Measurements from ENCODE around the gene RSRC2.

DNA sequence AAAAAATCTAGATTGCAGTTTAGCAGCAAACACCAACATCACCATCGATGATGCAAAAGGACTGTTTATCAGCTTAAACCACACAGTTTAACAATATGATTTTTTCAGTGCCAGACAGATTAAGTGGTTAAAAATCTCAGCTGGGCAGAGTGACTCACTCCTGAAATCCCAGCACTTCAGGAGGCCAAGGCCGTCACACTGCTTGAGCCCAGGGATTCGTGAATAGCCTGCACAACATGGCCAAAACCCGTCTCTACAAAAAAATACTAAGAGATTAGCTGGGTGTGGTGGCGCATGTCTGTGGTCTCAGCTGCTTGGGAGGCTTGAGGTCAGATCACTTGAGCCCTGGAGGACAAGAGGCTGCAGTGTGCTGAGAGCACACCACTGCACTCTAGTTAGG, 8.9 kb downstream of the RSRC2 start:
- TF ChIP-seq, protein P1, sequence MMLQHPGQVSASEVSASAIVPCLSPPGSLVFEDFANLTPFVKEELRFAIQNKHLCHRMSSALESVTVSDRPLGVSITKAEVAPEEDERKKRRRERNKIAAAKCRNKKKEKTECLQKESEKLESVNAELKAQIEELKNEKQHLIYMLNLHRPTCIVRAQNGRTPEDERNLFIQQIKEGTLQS (CRISPR knock-in tag; conservative IDR thresholded peaks at IDR 0.05), result no peak
- TF ChIP-seq TEAD1 (CRISPR knock-in tag; IDR thresholded peaks at IDR 0.05) (no peak), TCF7 (CRISPR knock-in tag; IDR thresholded peaks at IDR 0.05; ENCODE audit: low read depth) (no peak), ZNF232 (CRISPR knock-in tag; IDR thresholded peaks at IDR 0.05) (no peak), RELA (CRISPR knock-in tag; IDR thresholded peaks at IDR 0.05; ENCODE audit: borderline replicate concordance) (no peak), ZNF416 (CRISPR knock-in tag; IDR thresholded peaks at IDR 0.05) (no peak), ELF4 (CRISPR knock-in tag; IDR thresholded peaks at IDR 0.05; ENCODE audit: low read depth) (no peak), NFYB (CRISPR knock-in tag; conservative IDR thresholded peaks at IDR 0.05; ENCODE audit: low read depth) (no peak)
- TF ChIP-seq, protein P2, sequence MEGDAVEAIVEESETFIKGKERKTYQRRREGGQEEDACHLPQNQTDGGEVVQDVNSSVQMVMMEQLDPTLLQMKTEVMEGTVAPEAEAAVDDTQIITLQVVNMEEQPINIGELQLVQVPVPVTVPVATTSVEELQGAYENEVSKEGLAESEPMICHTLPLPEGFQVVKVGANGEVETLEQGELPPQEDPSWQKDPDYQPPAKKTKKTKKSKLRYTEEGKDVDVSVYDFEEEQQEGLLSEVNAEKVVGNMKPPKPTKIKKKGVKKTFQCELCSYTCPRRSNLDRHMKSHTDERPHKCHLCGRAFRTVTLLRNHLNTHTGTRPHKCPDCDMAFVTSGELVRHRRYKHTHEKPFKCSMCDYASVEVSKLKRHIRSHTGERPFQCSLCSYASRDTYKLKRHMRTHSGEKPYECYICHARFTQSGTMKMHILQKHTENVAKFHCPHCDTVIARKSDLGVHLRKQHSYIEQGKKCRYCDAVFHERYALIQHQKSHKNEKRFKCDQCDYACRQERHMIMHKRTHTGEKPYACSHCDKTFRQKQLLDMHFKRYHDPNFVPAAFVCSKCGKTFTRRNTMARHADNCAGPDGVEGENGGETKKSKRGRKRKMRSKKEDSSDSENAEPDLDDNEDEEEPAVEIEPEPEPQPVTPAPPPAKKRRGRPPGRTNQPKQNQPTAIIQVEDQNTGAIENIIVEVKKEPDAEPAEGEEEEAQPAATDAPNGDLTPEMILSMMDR (IDR thresholded peaks at IDR 0.05), result no peak
- TF ChIP-seq, protein P3, sequence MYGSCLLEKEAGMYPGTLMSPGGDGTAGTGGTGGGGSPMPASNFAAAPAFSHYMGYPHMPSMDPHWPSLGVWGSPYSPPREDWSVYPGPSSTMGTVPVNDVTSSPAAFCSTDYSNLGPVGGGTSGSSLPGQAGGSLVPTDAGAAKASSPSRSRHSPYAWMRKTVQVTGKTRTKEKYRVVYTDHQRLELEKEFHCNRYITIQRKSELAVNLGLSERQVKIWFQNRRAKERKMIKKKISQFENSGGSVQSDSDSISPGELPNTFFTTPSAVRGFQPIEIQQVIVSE (CRISPR knock-in tag; IDR thresholded peaks at IDR 0.05; ENCODE audit: borderline replicate concordance), result no peak
- TF ChIP-seq, protein P4, sequence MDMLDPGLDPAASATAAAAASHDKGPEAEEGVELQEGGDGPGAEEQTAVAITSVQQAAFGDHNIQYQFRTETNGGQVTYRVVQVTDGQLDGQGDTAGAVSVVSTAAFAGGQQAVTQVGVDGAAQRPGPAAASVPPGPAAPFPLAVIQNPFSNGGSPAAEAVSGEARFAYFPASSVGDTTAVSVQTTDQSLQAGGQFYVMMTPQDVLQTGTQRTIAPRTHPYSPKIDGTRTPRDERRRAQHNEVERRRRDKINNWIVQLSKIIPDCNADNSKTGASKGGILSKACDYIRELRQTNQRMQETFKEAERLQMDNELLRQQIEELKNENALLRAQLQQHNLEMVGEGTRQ (CRISPR knock-in tag; IDR thresholded peaks at IDR 0.05), result no peak
- TF ChIP-seq, protein P5, sequence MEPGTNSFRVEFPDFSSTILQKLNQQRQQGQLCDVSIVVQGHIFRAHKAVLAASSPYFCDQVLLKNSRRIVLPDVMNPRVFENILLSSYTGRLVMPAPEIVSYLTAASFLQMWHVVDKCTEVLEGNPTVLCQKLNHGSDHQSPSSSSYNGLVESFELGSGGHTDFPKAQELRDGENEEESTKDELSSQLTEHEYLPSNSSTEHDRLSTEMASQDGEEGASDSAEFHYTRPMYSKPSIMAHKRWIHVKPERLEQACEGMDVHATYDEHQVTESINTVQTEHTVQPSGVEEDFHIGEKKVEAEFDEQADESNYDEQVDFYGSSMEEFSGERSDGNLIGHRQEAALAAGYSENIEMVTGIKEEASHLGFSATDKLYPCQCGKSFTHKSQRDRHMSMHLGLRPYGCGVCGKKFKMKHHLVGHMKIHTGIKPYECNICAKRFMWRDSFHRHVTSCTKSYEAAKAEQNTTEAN (CRISPR knock-in tag; IDR thresholded peaks at IDR 0.05), result no peak
- TF ChIP-seq, protein P6, sequence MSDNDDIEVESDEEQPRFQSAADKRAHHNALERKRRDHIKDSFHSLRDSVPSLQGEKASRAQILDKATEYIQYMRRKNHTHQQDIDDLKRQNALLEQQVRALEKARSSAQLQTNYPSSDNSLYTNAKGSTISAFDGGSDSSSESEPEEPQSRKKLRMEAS (CRISPR knock-in tag; IDR thresholded peaks at IDR 0.05), result no peak
